Mammary epithelial cell (primary cell): ENCODE data around the gene WNT9A.

Experiments used
- EZH2 ChIP-seq: IDR thresholded peaks from 2 replicates; pipeline ENCODE4 v1.6.1; 2012; ENCODE audit warnings: low read length, inconsistent platforms, borderline replicate concordance
- TF ChIP-seq, protein P1 (sequence below), 2 donors: IDR thresholded peaks in 1 of 2; conservative IDR thresholded peaks in 1 of 2; 2 replicates each; pipeline ENCODE4 v1.5.1; 2011 to 2012; ENCODE audit warnings: inconsistent platforms in 2 of 2, low read length in 2 of 2, mild to moderate bottlenecking in 2 of 2, control low read depth in 1 of 2, low read depth in 1 of 2; ENCODE audit not compliant: insufficient read depth in 1 of 2; ENCODE audit errors: extremely low read depth in 1 of 2

- TF ChIP-seq, protein P1, sequence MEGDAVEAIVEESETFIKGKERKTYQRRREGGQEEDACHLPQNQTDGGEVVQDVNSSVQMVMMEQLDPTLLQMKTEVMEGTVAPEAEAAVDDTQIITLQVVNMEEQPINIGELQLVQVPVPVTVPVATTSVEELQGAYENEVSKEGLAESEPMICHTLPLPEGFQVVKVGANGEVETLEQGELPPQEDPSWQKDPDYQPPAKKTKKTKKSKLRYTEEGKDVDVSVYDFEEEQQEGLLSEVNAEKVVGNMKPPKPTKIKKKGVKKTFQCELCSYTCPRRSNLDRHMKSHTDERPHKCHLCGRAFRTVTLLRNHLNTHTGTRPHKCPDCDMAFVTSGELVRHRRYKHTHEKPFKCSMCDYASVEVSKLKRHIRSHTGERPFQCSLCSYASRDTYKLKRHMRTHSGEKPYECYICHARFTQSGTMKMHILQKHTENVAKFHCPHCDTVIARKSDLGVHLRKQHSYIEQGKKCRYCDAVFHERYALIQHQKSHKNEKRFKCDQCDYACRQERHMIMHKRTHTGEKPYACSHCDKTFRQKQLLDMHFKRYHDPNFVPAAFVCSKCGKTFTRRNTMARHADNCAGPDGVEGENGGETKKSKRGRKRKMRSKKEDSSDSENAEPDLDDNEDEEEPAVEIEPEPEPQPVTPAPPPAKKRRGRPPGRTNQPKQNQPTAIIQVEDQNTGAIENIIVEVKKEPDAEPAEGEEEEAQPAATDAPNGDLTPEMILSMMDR (conservative IDR thresholded peaks at IDR 0.05 in 1 of 2, IDR thresholded peaks at IDR 0.05 in 1 of 2; ENCODE audit: extremely low read depth in 1 of 2, insufficient read depth in 1 of 2, low read depth in 1 of 2, low read length in 2 of 2), result no peak
- no peak for TF ChIP-seq EZH2
Measured at GRCh38 chr1:227913396-227913763, 34.4 kb downstream of the WNT9A start.
